Liver (tissue), 3 donors: ENCODE results near the gene PCNX3.

ENCODE experiments used
- ATF3 ChIP-seq: IDR thresholded peaks from 2 replicates; pipeline ENCODE4 v1.6.1; 2016; ENCODE audit warnings: antibody characterized with exemption
- CTCF ChIP-seq: fragments of 150-350 bp; IDR thresholded peaks from 2 replicates; pipeline ENCODE4 v1.5.1; 2017; ENCODE audit warnings: improper control_type of control experiment, low read depth, low read length; ENCODE audit not compliant: missing input control
- EGR1 ChIP-seq, 2 donors: IDR thresholded peaks; 2 replicates each; pipeline ENCODE4 v1.6.1; 2016 to 2018; ENCODE audit warnings: antibody characterized with exemption in 2 of 2, low read depth in 2 of 2
- GABPA ChIP-seq, 2 donors: IDR thresholded peaks in 1 of 2; conservative IDR thresholded peaks in 1 of 2; 2 replicates each; pipeline ENCODE4 v1.6.1; 2016; ENCODE audit warnings: antibody characterized with exemption in 2 of 2, mild to moderate bottlenecking in 1 of 2, moderate library complexity in 1 of 2
- HNF4G ChIP-seq: IDR thresholded peaks from 2 replicates; pipeline ENCODE4 v1.6.1; 2016; ENCODE audit warnings: antibody characterized with exemption
- JUND ChIP-seq, 2 donors: IDR thresholded peaks; 2 replicates each; pipeline ENCODE4 v1.6.1; 2016; ENCODE audit warnings: antibody characterized with exemption in 2 of 2
- MAX ChIP-seq: IDR thresholded peaks from 2 replicates; pipeline ENCODE4 v1.6.1; 2016; ENCODE audit warnings: antibody characterized with exemption
- RAD21 ChIP-seq, 2 donors: IDR thresholded peaks; 2 replicates each; pipeline ENCODE4 v1.6.1; 2016; ENCODE audit warnings: antibody characterized with exemption in 2 of 2, mild to moderate bottlenecking in 2 of 2
- YY1 ChIP-seq: IDR thresholded peaks from 2 replicates; pipeline ENCODE4 v1.6.1; 2016; ENCODE audit warnings: antibody characterized with exemption, mild to moderate bottlenecking
- donor health status: healthy.
- donor health status: healthy.

- TF ChIP-seq JUND (IDR thresholded peaks at IDR 0.05) (no peak), CTCF (no peak), RAD21 (IDR thresholded peaks at IDR 0.05) (no peak), ATF3 (no peak), YY1 (no peak), EGR1 (IDR thresholded peaks at IDR 0.05; ENCODE audit: low read depth in 2 of 2) (no peak), HNF4G (no peak), MAX (no peak), GABPA (IDR thresholded peaks at IDR 0.05 in 1 of 2, conservative IDR thresholded peaks at IDR 0.05 in 1 of 2) (no peak)
Measured at GRCh38 chr11:65639623-65640482, 24.3 kb downstream of the PCNX3 start.
